Mesendoderm (in vitro differentiated cells): ENCODE data around the gene FAM229A.
A peak's percentile ranks its signal among the peaks of the same experiment; 100 is the strongest.

Source experiments
- DNase-seq: peaks from one replicate; pipeline ENCODE4 v3.0.0; 2013
- H2AK5ac ChIP-seq: 2 replicates; pipeline ENCODE4 v1.6.1; 2013; ENCODE audit warnings: low read length, inconsistent platforms
- H2BK120ac ChIP-seq: 2 replicates; pipeline ENCODE4 v1.6.1; 2013; ENCODE audit warnings: low read depth, mild to moderate bottlenecking, low read length, moderate library complexity, mixed read lengths
- H2BK15ac ChIP-seq: replicated peaks from 2 replicates; pipeline ENCODE4 v1.6.1; 2013; ENCODE audit warnings: low read depth, mild to moderate bottlenecking, moderate library complexity
- H2BK5ac ChIP-seq: 2 replicates; pipeline ENCODE4 v1.6.1; 2013; ENCODE audit warnings: low read length, inconsistent platforms
- H3K18ac ChIP-seq: 2 replicates; pipeline ENCODE4 v1.6.1; 2013; ENCODE audit warnings: mild to moderate bottlenecking, low read length, mixed read lengths
- H3K23ac ChIP-seq: one replicate; pipeline ENCODE4 v1.6.1; 2013; ENCODE audit warnings: low read length
- H3K27ac ChIP-seq: 2 replicates; pipeline ENCODE4 v1.5.1; 2013; ENCODE audit warnings: low read depth, mild to moderate bottlenecking, inconsistent platforms, low read length, moderate library complexity
- H3K27me3 ChIP-seq: 2 replicates; pipeline ENCODE4 v1.6.1; 2013; ENCODE audit warnings: low read length, control low read depth, mild to moderate bottlenecking, inconsistent platforms; ENCODE audit not compliant: insufficient read depth, poor library complexity
- H3K36me3 ChIP-seq: 2 replicates; pipeline ENCODE4 v1.6.1; 2013; ENCODE audit warnings: low read length, inconsistent platforms; ENCODE audit not compliant: control insufficient read depth, insufficient read depth
- H3K4ac ChIP-seq: one replicate; pipeline ENCODE4 v1.6.1; 2013; ENCODE audit warnings: low read depth, mild to moderate bottlenecking, low read length, moderate library complexity
- H3K4me1 ChIP-seq: 2 replicates; pipeline ENCODE4 v1.6.1; 2013; ENCODE audit warnings: low read depth, low read length, inconsistent platforms; ENCODE audit not compliant: control insufficient read depth
- H3K4me2 ChIP-seq: 2 replicates; pipeline ENCODE4 v1.6.1; 2013; ENCODE audit warnings: low read length
- H3K4me3 ChIP-seq: 2 replicates; pipeline ENCODE4 v1.5.1; 2013; ENCODE audit warnings: mild to moderate bottlenecking, low read length
- H3K56ac ChIP-seq: one replicate; pipeline ENCODE4 v1.6.1; 2013; ENCODE audit warnings: low read length
- H3K79me1 ChIP-seq: 2 replicates; pipeline ENCODE4 v1.6.1; 2013; ENCODE audit warnings: low read length, inconsistent platforms
- H3K79me2 ChIP-seq: 2 replicates; pipeline ENCODE4 v1.6.1; 2013; ENCODE audit warnings: mild to moderate bottlenecking, low read length; ENCODE audit not compliant: control insufficient read depth, insufficient read depth
- H3K9ac ChIP-seq: 2 replicates; pipeline ENCODE4 v1.6.1; 2013; ENCODE audit warnings: low read length, inconsistent platforms
- H4K5ac ChIP-seq: one replicate; pipeline ENCODE4 v1.6.1; 2013; ENCODE audit warnings: low read length
- H4K8ac ChIP-seq: one replicate; pipeline ENCODE4 v1.6.1; 2013; ENCODE audit warnings: low read depth, mild to moderate bottlenecking, control low read depth, low read length, moderate library complexity
- WGBS: extraction: QIAGEN DNeasy Blood & Tissue Kit; methylation state at CpG from one replicate; pipeline ENCODE4 v1.1.7; 2013; ENCODE audit warnings: low lambda C conversion rate, missing lambda C conversion rate; ENCODE audit not compliant: insufficient coverage; ENCODE audit errors: extremely low coverage; 5-methylcytosine and 5-hydroxymethylcytosine counted together

FAM229A gene

DNA sequence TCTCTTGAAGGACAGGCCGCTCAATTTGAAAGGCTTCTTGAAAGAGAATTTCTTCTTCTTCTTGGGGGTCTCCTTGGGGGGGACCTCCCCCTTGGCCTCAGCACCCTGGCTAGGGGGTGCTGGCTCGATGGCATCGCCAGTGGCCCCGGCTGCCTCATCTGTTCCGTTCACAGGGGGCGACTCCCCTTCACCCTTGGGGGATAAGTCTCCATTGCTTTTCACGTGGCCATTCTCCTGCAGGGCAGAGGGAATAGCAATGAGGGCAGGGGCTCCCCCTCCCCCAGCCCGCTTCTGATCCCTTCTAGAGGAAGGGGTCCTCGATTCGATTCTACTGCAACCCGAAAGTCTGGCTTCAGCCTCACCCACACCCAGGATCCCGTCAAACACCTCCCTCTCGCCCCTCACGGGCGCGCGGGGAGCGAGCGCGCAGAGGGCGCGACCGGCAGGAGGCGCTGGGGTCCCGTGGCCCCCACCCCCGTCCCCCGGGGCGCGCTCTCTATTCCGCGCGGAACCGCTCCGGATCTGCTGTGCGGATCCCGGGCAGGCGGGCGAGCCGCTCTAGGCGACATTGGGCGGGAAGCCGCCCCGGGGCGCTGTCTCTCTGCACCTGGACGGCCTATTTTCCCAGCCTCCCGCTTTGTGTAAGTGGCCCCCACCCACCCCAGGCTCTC, 27.3 kb downstream of the FAM229A start:
- peak overlapping the region; percentile 98 for H3K4ac ChIP-seq
- H3K79me1 ChIP-seq = peaks cover 12% of the 10 kb centered on the region
- no peak overlapping the region for H4K5ac ChIP-seq
- peak overlapping the region; percentile 62 for H3K27ac ChIP-seq
- peak overlapping the region; percentile 96 for H3K4me3 ChIP-seq
- peak overlapping the region; percentile 45 for H3K23ac ChIP-seq
- H2BK120ac ChIP-seq = peak overlapping the region; percentile 76
- peak overlapping the region; percentile 95 for H3K18ac ChIP-seq
- peak; percentile 37 for DNase-seq
- H2BK15ac ChIP-seq = no peak overlapping the region
- H3K4me2 ChIP-seq = peak overlapping the region; percentile 72
- H3K56ac ChIP-seq = peak overlapping the region; percentile 97
- peak overlapping the region; percentile 48 for H2AK5ac ChIP-seq
- H3K27me3 ChIP-seq = no peaks in the 10 kb centered on the region
- peak overlapping the region; percentile 91 for H4K8ac ChIP-seq
- H2BK5ac ChIP-seq = no peak overlapping the region
- H3K9ac ChIP-seq = peak overlapping the region; percentile 98
- H3K36me3 ChIP-seq = peaks cover 9% of the 10 kb centered on the region
- peaks cover 10% of the 10 kb centered on the region for H3K4me1 ChIP-seq
- no CpG with 5 or more reads among the region's 46 CpGs for WGBS
- H3K79me2 ChIP-seq = peaks cover 24% of the 10 kb centered on the region

GRCh38 chr1:32334274-32334861, 27.9 kb downstream of the FAM229A start:
- H3K4ac ChIP-seq = no peak overlapping the region
- H3K18ac ChIP-seq = no peak overlapping the region
- H2BK120ac ChIP-seq = no peak overlapping the region
- H2BK5ac ChIP-seq = no peak overlapping the region
- peak overlapping the region; percentile 72 for H3K4me2 ChIP-seq
- H3K56ac ChIP-seq = peak overlapping the region; percentile 97
- H3K23ac ChIP-seq = peak overlapping the region; percentile 66
- peaks cover 10% of the 10 kb centered on the region for H3K4me1 ChIP-seq
- peaks cover 9% of the 10 kb centered on the region for H3K36me3 ChIP-seq
- H3K9ac ChIP-seq = peak overlapping the region; percentile 98
- no CpG with 5 or more reads among the region's 9 CpGs for WGBS
- H4K8ac ChIP-seq = no peak overlapping the region
- peak overlapping the region; percentile 18 for H3K27ac ChIP-seq
- H3K79me1 ChIP-seq = peaks cover 12% of the 10 kb centered on the region
- peak; percentile 54 for DNase-seq
- H2BK15ac ChIP-seq = no peak overlapping the region
- H3K79me2 ChIP-seq = peaks cover 24% of the 10 kb centered on the region
- peak overlapping the region; percentile 96 for H3K4me3 ChIP-seq
- peak overlapping the region; percentile 48 for H2AK5ac ChIP-seq
- no peaks in the 10 kb centered on the region for H3K27me3 ChIP-seq
- H4K5ac ChIP-seq = no peak overlapping the region

GRCh38 chr1:32333251-32333963, 28.9 kb downstream of the FAM229A start:
- no peak overlapping the region for H3K4me3 ChIP-seq
- no peak for DNase-seq
- H3K36me3 ChIP-seq = peaks cover 9% of the 10 kb centered on the region

DNA sequence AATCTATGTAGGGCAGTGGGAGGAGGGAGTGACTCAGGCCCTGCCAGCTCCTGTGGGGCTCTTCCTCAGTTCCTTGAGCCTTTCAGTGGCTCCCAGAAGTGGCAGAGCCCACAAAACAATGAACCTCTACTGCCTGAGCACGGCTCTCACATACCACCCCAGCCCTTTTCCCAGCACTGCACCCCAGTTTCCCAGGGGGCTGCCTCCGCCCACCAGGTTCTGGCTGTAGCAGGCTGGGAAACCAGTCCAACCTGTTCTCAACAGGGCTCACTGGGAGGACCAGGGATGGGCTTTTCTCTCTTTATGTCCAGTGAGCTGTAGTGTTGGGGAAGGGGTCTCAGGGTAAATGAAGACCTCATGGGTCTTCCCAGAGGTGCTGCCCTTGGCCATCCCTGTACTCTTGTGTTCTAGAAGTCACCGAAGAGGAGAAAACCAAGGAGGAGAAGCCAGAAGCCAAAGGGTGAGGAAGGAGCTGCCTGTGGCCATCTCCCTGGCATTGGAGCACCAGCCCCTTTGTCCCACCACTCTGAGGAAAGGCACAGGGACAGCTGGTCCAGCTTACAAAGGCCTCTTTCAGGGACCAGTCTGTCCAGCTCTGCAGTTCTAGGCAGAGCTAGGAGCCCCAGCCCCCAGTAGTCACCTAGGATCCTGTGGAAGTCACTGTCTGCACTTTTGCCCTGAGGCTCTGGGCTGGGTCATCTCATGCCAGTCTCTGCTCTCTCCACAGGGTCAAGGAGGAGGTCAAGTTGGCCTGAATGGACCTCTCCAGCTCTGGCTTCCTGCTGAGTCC, 29.8 kb downstream of the FAM229A start:
- peak; percentile 31 for DNase-seq

More at GRCh38 chr1:32333251-32333963, 28.9 kb downstream of the FAM229A start:
- no peaks in the 10 kb centered on the region for H3K27me3 ChIP-seq
- H4K5ac ChIP-seq = no peak overlapping the region
- no peak overlapping the region for H2AK5ac ChIP-seq
- H3K79me1 ChIP-seq = peaks cover 12% of the 10 kb centered on the region
- H2BK5ac ChIP-seq = no peak overlapping the region
- H3K9ac ChIP-seq = no peak overlapping the region
- no peak overlapping the region for H2BK120ac ChIP-seq
- no peak overlapping the region for H3K4ac ChIP-seq
- peaks cover 10% of the 10 kb centered on the region for H3K4me1 ChIP-seq
- H4K8ac ChIP-seq = no peak overlapping the region
- no peak overlapping the region for H3K18ac ChIP-seq
- H3K4me2 ChIP-seq = peak overlapping the region; percentile 11
- peaks cover 24% of the 10 kb centered on the region for H3K79me2 ChIP-seq
- H3K27ac ChIP-seq = no peak overlapping the region
- no peak overlapping the region for H3K56ac ChIP-seq
- H3K23ac ChIP-seq = no peak overlapping the region
- no CpG with 5 or more reads among the region's 3 CpGs for WGBS
- H2BK15ac ChIP-seq = no peak overlapping the region

GRCh38 chr1:32331549-32331948, 30.7 kb downstream of the FAM229A start:
- Histone ChIP-seq H2AK5ac (no peak overlapping the region), H3K4ac (no peak overlapping the region), H3K18ac (no peak overlapping the region), H2BK120ac (no peak overlapping the region), H4K5ac (no peak overlapping the region), H3K36me3 (peaks cover 10% of the 10 kb centered on the region), H2BK5ac (no peak overlapping the region), H3K27ac (no peak overlapping the region), H4K8ac (no peak overlapping the region), H3K23ac (no peak overlapping the region), H3K27me3 (no peaks in the 10 kb centered on the region), H3K4me1 (peaks cover 5% of the 10 kb centered on the region), H3K56ac (no peak overlapping the region), H3K79me2 (peaks cover 24% of the 10 kb centered on the region), H3K9ac (no peak overlapping the region), H3K4me2 (no peak overlapping the region), H3K4me3 (no peak overlapping the region), H2BK15ac (no peak overlapping the region), H3K79me1 (peaks cover 12% of the 10 kb centered on the region)
- DNase-seq = no peak
- WGBS = no CpG with 5 or more reads among the region's 12 CpGs

More for the DNA sequence above, 29.8 kb downstream of the FAM229A start:
- Histone ChIP-seq H3K4me1 (peaks cover 10% of the 10 kb centered on the region), H3K27ac (no peak overlapping the region), H3K27me3 (no peaks in the 10 kb centered on the region), H3K9ac (no peak overlapping the region), H3K79me1 (peaks cover 12% of the 10 kb centered on the region), H3K79me2 (peaks cover 24% of the 10 kb centered on the region), H2BK120ac (no peak overlapping the region), H3K23ac (no peak overlapping the region), H3K4me2 (no peak overlapping the region), H4K8ac (no peak overlapping the region), H3K4me3 (no peak overlapping the region), H4K5ac (no peak overlapping the region), H3K18ac (no peak overlapping the region), H3K36me3 (peaks cover 10% of the 10 kb centered on the region), H2BK15ac (no peak overlapping the region), H3K56ac (no peak overlapping the region), H3K4ac (no peak overlapping the region), H2BK5ac (no peak overlapping the region), H2AK5ac (no peak overlapping the region)
- no CpG with 5 or more reads among the region's 3 CpGs for WGBS
